ENCODE results near the gene SOX6.

- TF ChIP-seq CTCF (IDR thresholded peaks at IDR 0.05; ENCODE audit: low read depth, low read length): no peak
- no peak for TF ChIP-seq EZH2phosphoT487 (IDR thresholded peaks at IDR 0.05; ENCODE audit: low read depth)
Measured at GRCh38 chr11:16337421-16338213, 18.7 kb downstream of the SOX6 start.
